Cerebellar nuclear complex (tissue), 1 donor: ENCODE measurements around the gene TRIOBP.
"Not testable (repeated sequence)": the region's sequence is repeated elsewhere in the genome, so short reads cannot be mapped to it uniquely, and the experiment has no call there.

ENCODE experiments used
- DNase-seq, 2 experiments: peaks; one replicate each; lab custom pipeline; 2025; lab: John Stamatoyannopoulos, UW

Gene TRIOBP, protein sequence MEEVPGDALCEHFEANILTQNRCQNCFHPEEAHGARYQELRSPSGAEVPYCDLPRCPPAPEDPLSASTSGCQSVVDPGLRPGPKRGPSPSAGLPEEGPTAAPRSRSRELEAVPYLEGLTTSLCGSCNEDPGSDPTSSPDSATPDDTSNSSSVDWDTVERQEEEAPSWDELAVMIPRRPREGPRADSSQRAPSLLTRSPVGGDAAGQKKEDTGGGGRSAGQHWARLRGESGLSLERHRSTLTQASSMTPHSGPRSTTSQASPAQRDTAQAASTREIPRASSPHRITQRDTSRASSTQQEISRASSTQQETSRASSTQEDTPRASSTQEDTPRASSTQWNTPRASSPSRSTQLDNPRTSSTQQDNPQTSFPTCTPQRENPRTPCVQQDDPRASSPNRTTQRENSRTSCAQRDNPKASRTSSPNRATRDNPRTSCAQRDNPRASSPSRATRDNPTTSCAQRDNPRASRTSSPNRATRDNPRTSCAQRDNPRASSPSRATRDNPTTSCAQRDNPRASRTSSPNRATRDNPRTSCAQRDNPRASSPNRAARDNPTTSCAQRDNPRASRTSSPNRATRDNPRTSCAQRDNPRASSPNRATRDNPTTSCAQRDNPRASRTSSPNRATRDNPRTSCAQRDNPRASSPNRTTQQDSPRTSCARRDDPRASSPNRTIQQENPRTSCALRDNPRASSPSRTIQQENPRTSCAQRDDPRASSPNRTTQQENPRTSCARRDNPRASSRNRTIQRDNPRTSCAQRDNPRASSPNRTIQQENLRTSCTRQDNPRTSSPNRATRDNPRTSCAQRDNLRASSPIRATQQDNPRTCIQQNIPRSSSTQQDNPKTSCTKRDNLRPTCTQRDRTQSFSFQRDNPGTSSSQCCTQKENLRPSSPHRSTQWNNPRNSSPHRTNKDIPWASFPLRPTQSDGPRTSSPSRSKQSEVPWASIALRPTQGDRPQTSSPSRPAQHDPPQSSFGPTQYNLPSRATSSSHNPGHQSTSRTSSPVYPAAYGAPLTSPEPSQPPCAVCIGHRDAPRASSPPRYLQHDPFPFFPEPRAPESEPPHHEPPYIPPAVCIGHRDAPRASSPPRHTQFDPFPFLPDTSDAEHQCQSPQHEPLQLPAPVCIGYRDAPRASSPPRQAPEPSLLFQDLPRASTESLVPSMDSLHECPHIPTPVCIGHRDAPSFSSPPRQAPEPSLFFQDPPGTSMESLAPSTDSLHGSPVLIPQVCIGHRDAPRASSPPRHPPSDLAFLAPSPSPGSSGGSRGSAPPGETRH (N-terminal part only)

DNA sequence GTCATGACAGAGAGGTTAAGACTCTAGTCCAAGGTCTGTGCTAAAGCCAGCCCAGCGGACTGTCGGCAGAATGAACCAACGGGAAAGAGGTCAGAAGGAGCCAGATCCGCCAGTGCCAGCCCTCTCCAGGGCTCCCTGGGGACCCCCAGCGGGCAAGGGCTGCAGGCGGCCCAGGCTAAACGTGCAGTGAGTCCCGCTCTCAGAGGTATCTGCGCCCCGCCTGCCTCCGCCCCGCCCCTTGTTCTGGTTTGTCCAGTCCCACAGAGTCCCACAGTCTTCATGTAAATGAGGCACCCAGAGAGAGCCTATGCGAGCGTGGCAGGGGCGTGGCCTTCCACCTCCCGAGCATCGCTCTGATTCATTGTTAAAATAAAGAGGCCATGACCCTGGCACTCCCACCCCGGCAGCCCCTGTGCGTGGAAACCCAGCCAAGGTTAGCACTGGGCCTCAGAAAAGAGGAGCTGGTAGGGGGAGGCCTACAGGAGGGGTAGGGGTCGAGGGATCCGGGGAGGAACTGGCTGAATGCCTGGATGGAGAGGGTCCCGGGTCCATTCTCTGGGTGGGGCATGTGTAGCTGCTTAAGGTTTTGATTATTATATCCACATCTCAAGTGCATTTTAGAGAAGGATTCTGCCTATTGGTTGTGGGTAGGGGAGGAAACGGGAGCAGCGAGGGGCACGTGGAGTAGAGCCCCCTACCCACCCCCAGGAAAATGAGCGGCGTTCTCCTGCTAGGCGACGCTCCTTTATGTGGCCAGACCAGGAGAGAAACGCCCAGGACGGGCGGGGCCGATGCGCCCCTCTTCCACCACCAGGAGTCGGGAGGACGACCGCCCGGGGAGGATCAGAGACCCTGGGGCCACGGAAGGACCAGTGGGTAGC, at the start of gene TRIOBP:
TRIOBP (plus strand) TSS at position 392 of the 881 bp plus-strand sequence. CDS start 4,318 bp downstream, outside the sequence.
- DNase-seq = peak; percentile 34 to 73

DNA sequence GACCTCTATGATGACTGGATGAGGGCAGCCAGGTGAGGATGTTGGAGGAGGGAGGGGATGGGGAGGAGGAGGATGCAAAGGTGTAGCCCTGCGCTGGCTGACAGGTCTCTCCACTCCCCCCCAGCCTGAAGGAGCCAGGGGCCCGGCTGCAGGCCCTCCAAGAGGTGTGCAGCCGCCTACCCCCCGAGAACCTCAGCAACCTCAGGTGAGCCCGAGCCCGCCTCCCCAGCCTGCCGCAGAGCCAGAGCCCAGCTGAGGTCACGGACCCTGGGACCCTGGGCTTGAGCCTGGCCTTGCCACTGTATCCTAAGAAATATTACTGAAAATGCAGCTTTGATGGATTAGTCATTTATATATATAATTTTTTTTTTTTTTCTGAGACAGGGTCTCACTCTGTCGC, 49.5 kb upstream of the TRIOBP start:
- DNase-seq = no peak

DNA sequence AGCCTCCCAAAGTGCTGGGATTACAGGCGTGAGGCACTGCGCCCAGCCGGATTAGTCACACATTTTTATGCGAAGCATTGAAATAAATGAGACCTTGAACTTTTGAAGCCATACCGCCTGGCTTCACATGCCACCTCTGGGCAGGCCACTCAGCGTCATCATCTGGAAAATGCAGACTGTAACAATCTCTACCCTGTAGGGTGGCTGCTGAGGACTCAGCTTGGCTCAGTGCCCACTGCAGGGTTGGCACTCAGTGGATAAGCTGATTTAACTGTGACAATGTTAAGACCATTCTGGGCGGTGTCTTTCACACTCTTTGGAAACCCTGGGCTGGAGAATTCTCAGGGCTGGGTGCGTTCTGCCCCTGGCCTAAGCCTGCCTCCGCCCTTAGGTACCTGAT, 48.9 kb upstream of the TRIOBP start:
- DNase-seq = no peak

DNA sequence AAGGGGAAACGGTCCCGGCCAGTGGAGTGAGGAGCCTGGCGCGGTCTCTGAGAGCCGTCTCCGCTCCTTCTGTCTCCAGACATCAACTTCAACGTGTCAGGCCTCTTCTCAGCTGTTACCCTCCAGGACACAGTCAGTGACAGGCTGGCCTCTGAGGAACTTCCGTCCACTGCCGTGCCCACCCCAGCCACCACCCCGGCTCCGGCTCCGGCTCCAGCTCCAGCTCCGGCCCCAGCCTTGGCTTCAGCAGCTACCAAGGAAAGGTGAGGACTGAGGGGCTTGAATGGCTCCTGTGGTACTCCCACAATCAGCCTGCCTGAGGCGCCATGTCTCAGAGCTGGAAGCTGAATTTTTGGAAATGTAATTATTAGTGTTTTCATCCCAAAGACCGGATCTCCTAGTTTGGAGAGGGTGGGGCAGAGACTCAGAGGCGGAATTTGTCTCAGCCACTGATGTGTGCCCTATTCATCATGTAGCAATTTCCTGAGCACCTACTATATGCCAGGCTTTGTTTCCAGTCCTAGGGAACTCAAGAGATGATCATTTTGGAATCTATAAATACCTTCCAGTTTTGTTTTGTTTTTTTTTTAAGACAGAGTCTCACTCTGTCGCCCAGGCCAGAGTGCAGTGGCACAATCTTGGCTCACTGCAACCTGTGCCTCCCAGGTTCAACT, 46.2 kb upstream of the TRIOBP start:
- no peak for DNase-seq

DNA sequence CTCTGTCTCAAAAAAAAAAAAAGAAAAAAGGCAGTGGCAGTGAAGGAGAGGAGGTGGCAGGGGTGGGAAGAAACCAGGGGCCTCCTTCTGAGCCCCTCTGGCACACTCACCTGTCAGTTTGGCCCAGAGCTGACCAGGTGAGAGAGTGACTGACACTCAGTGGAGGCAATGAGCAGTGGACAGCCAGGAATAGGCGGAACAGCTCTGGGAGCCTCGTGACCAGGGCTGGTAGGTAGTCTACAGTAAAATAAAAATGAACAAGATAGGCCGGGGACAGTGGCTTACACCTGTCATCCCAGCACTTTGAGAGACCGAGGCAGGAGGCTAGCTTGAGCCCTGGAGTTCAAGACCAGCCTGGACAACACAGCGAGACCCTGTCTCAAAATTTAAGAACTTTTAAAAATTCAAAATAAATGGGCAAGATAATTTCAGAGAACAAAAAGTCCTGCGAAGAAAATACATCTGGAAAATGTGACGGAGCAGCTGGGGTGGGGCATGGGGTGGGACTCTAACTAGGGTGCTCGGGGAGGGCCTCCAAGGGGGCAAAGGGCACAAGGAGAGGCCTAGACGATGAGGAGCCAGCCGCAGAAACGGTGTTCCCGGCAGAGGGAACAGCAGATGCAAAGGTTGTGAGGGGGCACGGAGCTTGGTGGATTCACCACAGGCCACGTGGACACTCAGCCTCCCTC, 42.1 kb upstream of the TRIOBP start:
- no peak for DNase-seq

DNA sequence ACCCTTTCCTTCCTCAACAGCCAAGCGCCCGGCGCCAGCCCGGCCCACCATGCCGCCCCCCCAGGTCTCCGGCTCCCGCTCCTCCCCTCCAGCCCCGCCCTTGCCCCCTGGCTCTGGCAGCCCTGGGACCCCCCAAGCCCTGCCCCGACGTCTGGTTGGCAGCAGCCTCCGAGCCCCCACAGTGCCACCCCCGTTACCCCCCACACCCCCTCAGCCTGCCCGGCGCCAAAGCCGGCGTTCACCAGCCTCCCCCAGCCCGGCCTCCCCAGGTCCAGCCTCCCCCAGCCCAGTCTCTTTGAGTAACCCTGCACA, 41.6 kb upstream of the TRIOBP start:
- no peak for DNase-seq

DNA sequence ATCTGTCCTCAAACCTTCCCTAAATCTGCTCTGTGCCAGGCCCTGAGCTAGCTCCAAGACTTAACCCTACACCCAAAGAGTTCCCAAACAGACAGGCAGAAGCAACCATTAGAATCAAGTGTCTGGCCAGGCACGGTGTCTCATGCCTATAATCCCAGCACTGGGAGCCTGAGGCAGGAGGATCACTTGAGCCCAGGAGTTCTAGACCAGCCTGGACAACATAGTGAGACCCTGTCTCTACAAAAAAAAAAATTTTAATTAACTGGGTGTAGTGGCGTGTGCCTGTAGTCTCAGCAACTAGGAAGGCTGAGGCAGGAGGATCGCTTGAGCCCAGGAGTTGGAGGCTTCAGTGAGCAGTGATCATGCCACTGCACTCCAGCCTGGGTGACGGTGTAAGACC, 40.3 kb upstream of the TRIOBP start:
- not testable (repeated sequence) for DNase-seq

DNA sequence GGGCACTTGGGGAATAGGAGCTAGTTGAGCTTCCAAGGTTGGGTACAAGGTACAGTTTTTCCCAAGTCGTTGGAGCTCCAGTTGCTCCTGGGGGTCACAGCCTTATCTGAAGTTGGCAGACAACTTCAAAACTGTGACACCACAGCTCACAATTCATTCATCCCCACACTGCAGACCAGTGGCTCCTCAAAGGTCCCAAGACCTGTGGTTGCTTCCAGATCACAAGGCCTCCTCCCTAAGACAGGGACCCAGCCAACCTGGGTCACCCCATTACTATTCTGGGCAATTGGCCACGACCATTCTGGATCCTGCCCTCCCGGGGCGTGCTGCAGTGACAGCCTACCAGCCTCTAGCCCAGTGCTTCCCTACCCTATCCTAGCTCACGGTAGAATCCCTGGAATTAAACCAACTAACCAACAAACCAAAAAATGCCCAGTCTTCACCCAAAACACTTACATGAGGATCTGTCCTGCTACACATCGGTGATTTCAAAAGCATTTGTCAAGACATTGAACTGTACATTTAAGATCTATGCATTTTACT, 39.2 kb upstream of the TRIOBP start:
- no peak for DNase-seq

DNA sequence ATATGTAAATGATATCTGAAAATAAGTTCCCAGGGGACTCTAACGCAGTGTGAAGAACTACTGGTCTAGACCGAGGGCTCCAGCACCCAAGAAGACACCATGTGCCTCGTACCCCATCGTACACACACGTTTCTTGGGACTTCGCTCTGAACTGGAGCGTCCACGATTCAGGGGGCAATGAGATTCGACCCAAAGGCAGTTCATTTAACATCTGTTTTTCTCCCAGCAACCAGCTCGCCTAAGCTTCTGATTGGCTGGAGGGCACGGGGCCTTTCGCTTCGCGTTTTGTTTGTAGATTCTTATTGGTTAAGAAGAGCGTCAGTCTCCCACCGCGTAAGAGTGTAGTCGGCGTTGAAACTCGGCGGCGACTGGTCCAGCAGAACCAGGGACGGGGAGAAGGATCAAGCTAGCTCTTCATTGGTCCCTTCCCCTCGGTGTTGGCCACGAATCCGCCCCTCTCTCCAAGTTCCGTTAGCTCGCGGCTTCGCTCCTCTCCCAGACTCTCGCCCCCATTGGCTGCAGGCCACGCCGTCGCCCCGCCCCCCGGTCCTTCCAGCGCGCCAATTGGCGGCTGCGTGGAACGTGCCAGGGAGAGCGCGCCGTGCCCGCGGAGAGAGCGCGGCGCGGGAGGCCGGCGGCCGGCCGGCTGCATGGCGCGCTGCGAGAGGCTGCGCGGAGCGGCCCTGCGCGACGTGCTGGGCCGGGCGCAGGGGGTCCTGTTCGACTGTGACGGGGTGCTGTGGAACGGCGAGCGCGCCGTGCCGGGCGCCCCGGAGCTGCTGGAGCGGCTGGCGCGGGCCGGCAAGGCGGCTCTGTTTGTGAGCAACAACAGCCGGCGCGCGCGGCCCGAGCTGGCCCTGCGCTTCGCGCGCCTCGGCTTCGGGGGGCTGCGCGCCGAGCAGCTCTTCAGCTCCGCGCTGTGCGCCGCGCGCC, 38.4 kb upstream of the TRIOBP start, which contains the start of gene PDXP:
PDXP (plus strand) TSS at position 591 of the 933 bp plus-strand sequence; CDS start at position 651, 60 bp downstream.
- DNase-seq = peak; percentile 96 to 97

DNA sequence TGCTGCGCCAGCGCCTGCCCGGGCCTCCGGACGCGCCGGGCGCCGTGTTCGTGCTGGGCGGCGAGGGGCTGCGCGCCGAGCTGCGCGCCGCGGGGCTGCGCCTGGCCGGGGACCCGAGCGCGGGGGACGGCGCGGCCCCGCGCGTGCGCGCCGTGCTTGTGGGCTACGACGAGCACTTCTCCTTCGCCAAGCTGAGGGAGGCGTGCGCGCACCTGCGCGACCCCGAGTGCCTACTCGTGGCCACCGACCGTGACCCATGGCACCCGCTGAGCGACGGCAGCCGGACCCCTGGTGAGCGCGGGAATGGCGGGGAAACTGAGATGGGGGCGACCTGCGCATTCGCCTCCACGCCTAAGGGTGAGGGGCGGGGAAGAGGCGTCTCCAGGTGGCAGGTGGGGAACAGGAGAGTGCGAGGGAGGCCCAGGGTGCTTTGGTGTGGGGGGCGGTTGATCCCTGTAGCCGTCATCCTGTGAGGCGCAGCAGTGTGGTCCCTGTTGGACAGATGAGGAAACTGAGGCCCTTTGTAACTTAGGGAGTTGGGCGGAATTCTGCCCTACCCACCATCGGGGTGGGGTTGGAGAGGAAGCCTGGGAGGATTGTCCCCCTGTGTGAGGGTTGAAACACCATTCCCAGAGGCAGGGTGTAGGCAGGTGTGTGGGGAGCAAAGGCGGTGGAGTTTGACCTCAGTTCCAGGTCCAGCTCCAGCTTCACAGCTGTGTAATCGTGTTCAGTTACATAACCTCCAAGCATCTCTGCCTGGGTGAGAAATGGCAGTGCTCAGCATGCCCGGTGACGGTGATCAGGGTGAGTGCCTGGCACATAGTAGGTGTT, 37.6 kb upstream of the TRIOBP start:
- no peak for DNase-seq

DNA sequence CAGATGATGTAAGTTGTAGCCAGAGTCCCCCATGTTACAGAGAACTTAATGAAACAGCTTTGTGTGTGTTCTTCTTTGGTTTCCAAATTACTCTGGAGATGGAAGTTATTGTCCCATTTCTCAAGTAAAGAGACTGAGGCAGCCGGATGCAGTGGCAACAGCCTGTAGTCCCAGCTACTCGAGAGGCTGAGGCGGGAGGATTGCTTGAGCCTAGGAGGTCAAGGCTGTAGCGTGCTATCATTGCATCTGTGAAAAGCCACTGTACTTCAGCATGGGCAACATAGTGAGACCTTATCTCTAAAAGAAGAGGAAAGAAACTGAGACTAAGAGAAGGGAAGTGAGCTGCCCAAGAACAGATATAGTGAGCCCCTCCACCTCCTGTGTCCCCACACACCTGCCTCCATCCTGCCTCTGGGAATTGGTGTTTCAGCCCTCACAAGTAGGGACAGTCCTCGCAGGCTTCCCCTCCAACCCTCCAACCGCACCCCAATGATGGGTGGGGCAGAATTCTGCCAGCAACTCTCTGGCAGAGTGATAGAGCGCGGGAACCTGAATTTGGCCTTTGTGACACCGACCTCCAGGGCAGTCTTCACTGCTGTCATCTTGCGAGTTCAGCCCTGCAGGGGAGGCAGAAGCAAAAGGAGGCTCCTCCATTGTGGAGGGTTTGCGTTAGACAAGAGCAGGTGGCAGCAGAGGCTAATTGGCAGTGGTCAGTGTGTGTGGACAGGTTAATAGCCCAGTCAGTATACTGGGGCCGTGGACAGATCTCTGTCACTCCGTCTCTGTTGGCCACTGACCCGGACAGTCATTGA, 36.7 kb upstream of the TRIOBP start:
- DNase-seq = no peak

DNA sequence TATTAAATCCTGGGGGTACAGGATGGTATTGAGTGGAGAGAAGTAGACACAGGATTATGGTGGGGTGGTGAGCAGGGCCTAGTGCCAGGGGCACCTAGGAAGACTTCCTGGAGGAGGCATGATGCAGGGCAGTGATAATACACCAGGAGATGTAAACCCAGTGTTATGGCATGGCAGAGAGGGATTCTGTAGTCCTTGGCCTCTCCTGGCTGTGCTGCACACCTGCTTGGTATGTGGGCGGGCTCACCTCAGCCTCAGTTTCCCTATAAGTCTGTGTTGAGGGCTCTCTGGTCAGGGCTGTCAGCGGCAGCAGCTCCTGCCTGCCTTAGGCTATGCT, 36.2 kb upstream of the TRIOBP start:
- DNase-seq = no peak

DNA sequence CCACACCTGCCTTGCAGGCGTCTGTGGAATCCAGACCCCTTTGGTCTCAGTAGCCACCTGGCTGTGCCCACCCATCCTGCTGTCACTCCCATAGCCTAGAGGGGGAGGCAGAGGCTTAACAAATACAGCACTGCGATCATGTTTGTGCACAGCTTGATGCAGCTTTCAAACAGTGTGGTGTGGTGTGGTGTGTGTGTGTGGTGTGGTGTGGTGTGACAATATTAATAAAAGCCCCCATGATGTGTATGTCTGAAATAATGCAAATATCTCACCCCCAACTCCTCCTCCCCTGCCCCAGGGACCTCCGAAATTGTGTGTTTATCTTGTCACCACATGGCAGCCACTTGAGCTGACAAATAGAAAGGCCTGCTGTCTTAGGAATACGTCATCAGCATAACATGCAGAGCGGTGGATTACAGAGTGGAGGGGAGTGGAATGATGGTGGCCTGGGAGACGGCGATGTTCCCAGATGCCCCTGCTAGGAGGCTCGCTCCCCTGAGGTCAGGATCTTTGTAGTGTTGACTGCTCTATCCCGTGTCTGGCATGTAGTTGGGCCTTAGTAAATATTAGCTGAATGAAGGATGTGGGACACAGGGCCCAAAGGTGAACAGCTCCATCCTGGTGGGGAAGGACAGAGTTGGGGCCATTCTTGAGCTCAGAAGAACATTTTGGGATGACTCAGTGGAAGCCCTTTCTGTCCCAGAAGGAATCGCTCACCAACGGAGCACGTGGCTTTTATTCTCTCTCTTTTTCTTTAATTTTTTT, 35.5 kb upstream of the TRIOBP start:
- DNase-seq = peak in 1 of 2 experiments; percentile 15

DNA sequence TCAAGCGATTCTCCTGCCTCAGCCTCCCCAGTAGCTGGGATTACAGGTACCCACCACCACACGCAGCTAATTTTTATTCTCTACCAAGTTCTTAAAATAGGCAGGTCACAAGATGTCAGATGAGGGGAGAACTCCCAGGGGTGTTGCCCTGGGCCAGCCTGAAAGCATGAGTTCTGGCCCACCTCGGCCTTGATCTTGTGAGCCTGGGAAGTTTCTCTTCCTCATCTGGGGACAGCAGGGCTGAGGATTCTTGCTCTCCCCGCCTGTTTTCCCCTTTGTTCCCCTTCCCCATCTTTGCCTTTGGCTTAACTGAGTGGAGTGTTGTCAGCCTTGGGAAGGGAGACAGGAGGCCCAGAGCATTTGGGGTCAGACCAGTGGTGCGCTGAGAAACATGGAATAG, 34.8 kb upstream of the TRIOBP start:
- no peak for DNase-seq

DNA sequence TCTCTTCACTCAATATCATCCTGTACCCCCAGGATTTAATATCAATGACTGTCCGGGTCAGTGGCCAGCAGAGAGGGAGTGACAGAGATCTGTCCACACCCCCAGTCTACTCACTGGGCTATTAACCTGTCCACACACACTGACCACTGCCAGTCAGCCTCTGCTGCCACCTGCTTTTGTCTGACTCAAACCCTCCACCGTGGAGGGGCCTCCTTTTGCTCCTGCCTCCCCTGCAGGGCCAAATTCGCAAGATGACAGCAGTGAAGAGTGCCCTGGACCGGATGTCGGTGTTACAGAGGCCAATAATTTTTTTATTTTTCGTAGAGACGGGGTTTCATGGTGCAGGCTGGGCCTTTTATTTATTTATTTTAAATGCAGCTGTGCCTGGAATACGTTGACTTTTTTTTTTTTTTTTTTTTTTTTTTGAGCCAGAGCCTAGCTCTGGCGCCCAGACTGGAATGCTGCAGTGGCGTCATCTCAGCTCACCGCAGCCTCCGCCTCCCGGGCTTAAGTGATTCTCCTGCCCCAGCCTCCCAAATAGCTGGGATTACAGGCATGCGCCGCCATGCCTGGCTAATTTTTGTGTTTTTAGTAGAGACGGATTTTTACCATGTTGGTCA, 33.2 kb upstream of the TRIOBP start:
- DNase-seq = no peak
